ENCODE data around the gene MTMR10.

- no peak for TF ChIP-seq CTCF (IDR thresholded peaks at IDR 0.05)
- TF ChIP-seq POLR2A (IDR thresholded peaks at IDR 0.05): no peak
These were observed 40.1 kb upstream of the MTMR10 start for GRCh38 chr15:31031471-31032067.
